K562 (cell line): ENCODE results near the gene PDCD6IP. TPM values are rescaled to one million over a fixed set of nuclear protein-coding genes. Genes with fewer than 3 reads are reported as not detected.

ENCODE experiments used
- ATAC-seq: fragments of 200-7000 bp; cut with Tn5 transposase; 3 replicates; pipeline ENCODE4 v1.9.1; 2020; ENCODE audit warnings: moderate library complexity
- BruUV-seq: library from RNA; stranded (reverse); fragments of 400-500 nt; replicated peaks from 2 replicates; lab custom pipeline; 2021; lab: Mats Ljungman, UMichigan
- CTCF ChIA-PET: fragments of 300-600 bp; formaldehyde crosslinking; extraction: SDS; loops from one replicate; lab custom pipeline; 2021; ENCODE audit warnings: low intra/inter-chr PET ratio; lab: Yijun Ruan, JAX
- POLR2A ChIA-PET: fragments of 300-600, 350-650 bp; sonication (Branson Sonifier 250); formaldehyde crosslinking; extraction: SDS; loops from one replicate; lab custom pipeline; 2021; ENCODE audit warnings: antibody characterized with exemption, inconsistent platforms; lab: Yijun Ruan, JAX
- DNase-seq, 4 experiments: peaks; one replicate each; pipeline versions ENCODE4 v3.0.0 to v3.0.0-alpha.2; 2011 to 2018; ENCODE audit warnings: low spot score in 3 of 4, mixed read lengths in 3 of 4; ENCODE audit errors: extremely low read depth in 1 of 4
- FAIRE-seq: peaks from 2 replicates; lab custom pipeline; 2011; peaks lifted over from hg19 to GRCh38; lab: Jason Lieb, UNC
- H2AFZ ChIP-seq: 2 replicates; pipeline ENCODE4 v1.6.0; 2011; ENCODE audit warnings: low read depth, low read length, control low read depth, inconsistent platforms
- H3K27ac ChIP-seq: fragments of 200-600 bp; 3 replicates; pipeline ENCODE4 v1.8.0; 2011; ENCODE audit warnings: low read depth, mild to moderate bottlenecking, control low read depth, inconsistent platforms, low read length, moderate library complexity, mixed read lengths; ENCODE audit errors: extremely low read depth
- H3K27me3 ChIP-seq, 2 experiments: fragments of 300-600 bp in 1 of 2; 2 replicates in 1 of 2; 3 replicates in 1 of 2; pipeline versions ENCODE4 v1.6.0 to v1.8.0; 2011; ENCODE audit warnings: inconsistent platforms in 2 of 2, low read length in 2 of 2, mild to moderate bottlenecking in 1 of 2, mixed read lengths in 1 of 2, moderate library complexity in 1 of 2; ENCODE audit not compliant: control insufficient read depth in 2 of 2, insufficient read depth in 2 of 2
- H3K36me3 ChIP-seq: fragments of 300-600 bp; 3 replicates; pipeline ENCODE4 v1.8.0; 2011; ENCODE audit warnings: mild to moderate bottlenecking, low read length, inconsistent platforms; ENCODE audit not compliant: control insufficient read depth, insufficient read depth
- H3K4me1 ChIP-seq, 2 experiments: fragments of 200-600 bp in 1 of 2; replicated peaks in 1 of 2; 2 replicates in 1 of 2; 3 replicates in 1 of 2; pipeline versions ENCODE4 v1.5.1 to v1.8.0; 2011; ENCODE audit warnings: inconsistent platforms in 2 of 2, low read length in 2 of 2, mild to moderate bottlenecking in 1 of 2, mixed read lengths in 1 of 2, moderate library complexity in 1 of 2; ENCODE audit not compliant: control insufficient read depth in 2 of 2, insufficient read depth in 2 of 2
- H3K4me2 ChIP-seq: 2 replicates; pipeline ENCODE4 v1.6.1; 2011; ENCODE audit warnings: low read length, control low read depth, inconsistent platforms, mixed read lengths; ENCODE audit not compliant: insufficient read depth
- H3K4me3 ChIP-seq: fragments of 200-600 bp; sonication (generic), shearing (Covaris generic); 2 replicates; pipeline ENCODE4 v1.5.1; 2016; ENCODE audit warnings: control low read depth, inconsistent platforms
- H3K79me2 ChIP-seq: fragments of 200-600 bp; 3 replicates; pipeline ENCODE4 v1.8.0; 2011; ENCODE audit warnings: low read length, inconsistent platforms; ENCODE audit not compliant: control insufficient read depth, insufficient read depth
- H3K9ac ChIP-seq, 2 experiments: 2 replicates each; pipeline versions ENCODE4 v1.6.0 to v1.6.1; 2011; ENCODE audit warnings: low read depth in 2 of 2, low read length in 2 of 2, control low read depth in 1 of 2, inconsistent platforms in 1 of 2, mild to moderate bottlenecking in 1 of 2, mixed read lengths in 1 of 2; ENCODE audit not compliant: insufficient read depth in 1 of 2
- H3K9me1 ChIP-seq: one replicate; pipeline ENCODE4 v1.6.0; 2011; ENCODE audit warnings: inconsistent platforms, mild to moderate bottlenecking, low read length, moderate library complexity; ENCODE audit not compliant: control insufficient read depth, insufficient read depth
- H3K9me3 ChIP-seq: replicated peaks from 2 replicates; pipeline ENCODE4 v1.5.1; 2011; ENCODE audit warnings: low read depth, low read length, inconsistent platforms; ENCODE audit not compliant: control insufficient read depth, insufficient read depth
- H4K20me1 ChIP-seq: replicated peaks from 2 replicates; pipeline ENCODE4 v1.6.1; 2011; ENCODE audit warnings: low read length, inconsistent platforms, mixed read lengths; ENCODE audit not compliant: control insufficient read depth, insufficient read depth
- CCAR2 ChIP-seq: fragments of 200-400 bp; formaldehyde crosslinking; IDR thresholded peaks from 2 replicates; pipeline ENCODE4 v1.6.1; 2017; ENCODE audit warnings: mild to moderate bottlenecking, low read depth, low read length
- CXXC5 ChIP-seq: fragments of 250-450 bp; sonication (Bioruptor Pico); IDR thresholded peaks from 2 replicates; pipeline ENCODE4 v1.8.0; 2022; ENCODE audit warnings: inconsistent platforms, mild to moderate bottlenecking, moderate library complexity
- DNMT1 ChIP-seq: fragments of 450-650 bp; IDR thresholded peaks from 2 replicates; pipeline ENCODE4 v1.6.1; 2016; ENCODE audit warnings: antibody characterized with exemption, mild to moderate bottlenecking
- KLF1 ChIP-seq: fragments of 450-650 bp; IDR thresholded peaks from 2 replicates; pipeline ENCODE4 v1.6.1; 2016; ENCODE audit warnings: missing genetic modification characterization, missing compliant biosample characterization
- KLF13 ChIP-seq: fragments of 450-650 bp; IDR thresholded peaks from 2 replicates; pipeline ENCODE4 v1.6.1; 2016; ENCODE audit warnings: missing genetic modification characterization, low read depth, mild to moderate bottlenecking, missing compliant biosample characterization, moderate library complexity, borderline replicate concordance
- NFRKB ChIP-seq: fragments of 450-650 bp; IDR thresholded peaks from 2 replicates; pipeline ENCODE4 v1.6.1; 2016; ENCODE audit warnings: low read depth
- PHTF2 ChIP-seq: fragments of 250-450 bp; sonication (Bioruptor Pico); IDR thresholded peaks from 2 replicates; pipeline ENCODE4 v1.5.0; 2021; ENCODE audit warnings: mild to moderate bottlenecking
- PURB ChIP-seq: sonication (generic); formaldehyde crosslinking; IDR thresholded peaks from 2 replicates; pipeline ENCODE4 v1.9.0; 2021; ENCODE audit warnings: low read depth, mild to moderate bottlenecking, missing genetic modification reagents
- SMARCA4 ChIP-seq: fragments of 450-650 bp; IDR thresholded peaks from 2 replicates; pipeline ENCODE4 v1.6.1; 2016
- ZNF384 ChIP-seq: IDR thresholded peaks from 2 replicates; pipeline ENCODE4 v1.6.1; 2012; ENCODE audit warnings: low read depth, low read length, improper control_type of control experiment
- WGBS: fragments of 100-300 bp; shearing (Covaris generic); methylation state at CpG from one replicate; pipeline ENCODE4 v1.1.6; 2016; ENCODE audit warnings: low coverage, mixed read lengths; ENCODE audit not compliant: insufficient coverage; ENCODE audit errors: missing lambda C conversion rate; 5-methylcytosine and 5-hydroxymethylcytosine counted together
- in situ Hi-C: fragments of 300-500 bp; cut with MboI; formaldehyde crosslinking; loops from 4 replicates; pipeline ENCODE4 v1.15.0; 2018; ENCODE audit warnings: inconsistent platforms, mixed read lengths
- intact Hi-C: fragments of 100-400 bp; cut with micrococcal nuclease; formaldehyde crosslinking; loops from 2 replicates; pipeline ENCODE4 v1.14.2; 2022
- polyA plus RNA-seq, 8 experiments: library from polyadenylated mRNA; depleted of rRNA in 4 of 8; stranded (reverse) in 5 of 8; unstranded in 3 of 8; fragments of >200 nt; fragmentation: Nextera tagmentation in 2 of 8; fragmentation: Illumina TruSeq in 1 of 8; extraction: Ambion mirVana in 2 of 8; extraction: Trizol in 1 of 8; gene quantifications; 2 replicates each; pipeline versions ENCODE4 v1.2.1 to v1.2.3, GENCODE V29; 2011 to 2014; ENCODE audit warnings: inconsistent platforms in 1 of 8, missing spikeins in 1 of 8
- total RNA-seq, 7 experiments: library from RNA; depleted of rRNA in 6 of 7; stranded (reverse); fragments of >200 nt in 6 of 7; fragmentation: Illumina TruSeq in 2 of 7; extraction: Trizol in 2 of 7; gene quantifications; 2 replicates each; pipeline versions ENCODE4 v1.2.1 to v1.2.3, GENCODE V29; 2011 to 2021; ENCODE audit warnings: low replicate concordance in 1 of 7
- TF ChIP-seq, protein P1 (sequence below): fragments of 250-450 bp; sonication (Bioruptor Pico); IDR thresholded peaks from 2 replicates; pipeline ENCODE4 v1.4.0; 2020; ENCODE audit warnings: mild to moderate bottlenecking, moderate library complexity, borderline replicate concordance
- TF ChIP-seq, protein P2 (sequence below): sonication (generic); formaldehyde crosslinking; IDR thresholded peaks from 2 replicates; pipeline ENCODE4 v1.8.1; 2023; ENCODE audit warnings: missing genetic modification reagents, mild to moderate bottlenecking, borderline replicate concordance
- TF ChIP-seq, protein P3 (sequence below): sonication (generic); IDR thresholded peaks from 2 replicates; pipeline ENCODE4 v1.6.1; 2016

The PDCD6IP gene
- total and polyA plus RNA-seq, 9 of the 15 experiments (the other 6 are each of a cell fraction or from before 2014, with no cell fraction given) = 40.2 to 302 (median 122) TPM

DNA sequence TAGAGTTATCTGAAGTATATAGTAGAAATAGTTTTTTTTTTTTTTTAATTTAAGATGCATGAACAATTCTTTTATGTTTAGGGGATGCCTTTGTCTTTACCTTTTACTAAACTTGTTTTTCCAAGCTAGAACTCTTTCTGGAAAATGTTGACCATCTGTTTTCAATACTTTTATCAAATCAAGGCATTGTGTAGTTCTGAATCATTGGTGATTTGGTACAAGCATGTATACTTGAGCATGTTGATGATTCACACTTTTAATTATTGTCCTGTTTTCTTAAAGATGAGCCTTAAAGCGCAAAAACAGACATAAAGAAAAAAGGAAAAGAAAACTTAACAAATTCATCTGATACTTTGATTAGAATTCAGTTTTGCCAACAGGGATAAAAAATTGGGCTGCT lies 28.3 kb downstream of the PDCD6IP start (continued):
- TF ChIP-seq, protein P1, sequence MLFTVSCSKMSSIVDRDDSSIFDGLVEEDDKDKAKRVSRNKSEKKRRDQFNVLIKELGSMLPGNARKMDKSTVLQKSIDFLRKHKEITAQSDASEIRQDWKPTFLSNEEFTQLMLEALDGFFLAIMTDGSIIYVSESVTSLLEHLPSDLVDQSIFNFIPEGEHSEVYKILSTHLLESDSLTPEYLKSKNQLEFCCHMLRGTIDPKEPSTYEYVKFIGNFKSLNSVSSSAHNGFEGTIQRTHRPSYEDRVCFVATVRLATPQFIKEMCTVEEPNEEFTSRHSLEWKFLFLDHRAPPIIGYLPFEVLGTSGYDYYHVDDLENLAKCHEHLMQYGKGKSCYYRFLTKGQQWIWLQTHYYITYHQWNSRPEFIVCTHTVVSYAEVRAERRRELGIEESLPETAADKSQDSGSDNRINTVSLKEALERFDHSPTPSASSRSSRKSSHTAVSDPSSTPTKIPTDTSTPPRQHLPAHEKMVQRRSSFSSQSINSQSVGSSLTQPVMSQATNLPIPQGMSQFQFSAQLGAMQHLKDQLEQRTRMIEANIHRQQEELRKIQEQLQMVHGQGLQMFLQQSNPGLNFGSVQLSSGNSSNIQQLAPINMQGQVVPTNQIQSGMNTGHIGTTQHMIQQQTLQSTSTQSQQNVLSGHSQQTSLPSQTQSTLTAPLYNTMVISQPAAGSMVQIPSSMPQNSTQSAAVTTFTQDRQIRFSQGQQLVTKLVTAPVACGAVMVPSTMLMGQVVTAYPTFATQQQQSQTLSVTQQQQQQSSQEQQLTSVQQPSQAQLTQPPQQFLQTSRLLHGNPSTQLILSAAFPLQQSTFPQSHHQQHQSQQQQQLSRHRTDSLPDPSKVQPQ = no peak
- TF ChIP-seq, protein P2, sequence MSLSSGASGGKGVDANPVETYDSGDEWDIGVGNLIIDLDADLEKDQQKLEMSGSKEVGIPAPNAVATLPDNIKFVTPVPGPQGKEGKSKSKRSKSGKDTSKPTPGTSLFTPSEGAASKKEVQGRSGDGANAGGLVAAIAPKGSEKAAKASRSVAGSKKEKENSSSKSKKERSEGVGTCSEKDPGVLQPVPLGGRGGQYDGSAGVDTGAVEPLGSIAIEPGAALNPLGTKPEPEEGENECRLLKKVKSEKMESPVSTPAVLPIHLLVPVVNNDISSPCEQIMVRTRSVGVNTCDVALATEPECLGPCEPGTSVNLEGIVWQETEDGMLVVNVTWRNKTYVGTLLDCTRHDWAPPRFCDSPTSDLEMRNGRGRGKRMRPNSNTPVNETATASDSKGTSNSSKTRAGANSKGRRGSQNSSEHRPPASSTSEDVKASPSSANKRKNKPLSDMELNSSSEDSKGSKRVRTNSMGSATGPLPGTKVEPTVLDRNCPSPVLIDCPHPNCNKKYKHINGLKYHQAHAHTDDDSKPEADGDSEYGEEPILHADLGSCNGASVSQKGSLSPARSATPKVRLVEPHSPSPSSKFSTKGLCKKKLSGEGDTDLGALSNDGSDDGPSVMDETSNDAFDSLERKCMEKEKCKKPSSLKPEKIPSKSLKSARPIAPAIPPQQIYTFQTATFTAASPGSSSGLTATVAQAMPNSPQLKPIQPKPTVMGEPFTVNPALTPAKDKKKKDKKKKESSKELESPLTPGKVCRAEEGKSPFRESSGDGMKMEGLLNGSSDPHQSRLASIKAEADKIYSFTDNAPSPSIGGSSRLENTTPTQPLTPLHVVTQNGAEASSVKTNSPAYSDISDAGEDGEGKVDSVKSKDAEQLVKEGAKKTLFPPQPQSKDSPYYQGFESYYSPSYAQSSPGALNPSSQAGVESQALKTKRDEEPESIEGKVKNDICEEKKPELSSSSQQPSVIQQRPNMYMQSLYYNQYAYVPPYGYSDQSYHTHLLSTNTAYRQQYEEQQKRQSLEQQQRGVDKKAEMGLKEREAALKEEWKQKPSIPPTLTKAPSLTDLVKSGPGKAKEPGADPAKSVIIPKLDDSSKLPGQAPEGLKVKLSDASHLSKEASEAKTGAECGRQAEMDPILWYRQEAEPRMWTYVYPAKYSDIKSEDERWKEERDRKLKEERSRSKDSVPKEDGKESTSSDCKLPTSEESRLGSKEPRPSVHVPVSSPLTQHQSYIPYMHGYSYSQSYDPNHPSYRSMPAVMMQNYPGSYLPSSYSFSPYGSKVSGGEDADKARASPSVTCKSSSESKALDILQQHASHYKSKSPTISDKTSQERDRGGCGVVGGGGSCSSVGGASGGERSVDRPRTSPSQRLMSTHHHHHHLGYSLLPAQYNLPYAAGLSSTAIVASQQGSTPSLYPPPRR = no peak

DNA sequence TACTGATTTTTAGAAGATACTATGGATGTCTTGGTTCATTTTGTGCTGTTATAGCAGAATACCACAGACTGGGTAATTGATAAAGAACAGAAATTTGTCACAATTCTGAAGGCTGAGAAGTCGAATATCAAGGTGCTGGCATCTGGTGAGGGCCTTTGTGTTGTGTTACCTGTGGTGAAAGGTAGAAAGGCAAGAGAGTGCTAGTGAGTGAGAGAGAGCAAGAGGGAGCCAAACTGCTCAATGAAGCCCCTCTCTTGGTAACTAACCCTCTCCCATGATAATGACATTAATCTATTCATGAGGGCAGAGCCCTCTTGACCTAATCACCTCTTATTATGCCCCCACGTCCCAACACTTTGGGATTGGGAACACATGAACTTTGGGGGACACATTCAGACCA lies 31.3 kb downstream of the PDCD6IP start:
- Histone ChIP-seq H3K9ac (no peak overlapping the region), H3K4me2 (no peak overlapping the region), H3K36me3 (peaks cover 70% of the 10 kb centered on the region), H3K27ac (no peak overlapping the region), H3K9me3 (no peaks in the 10 kb centered on the region), H3K79me2 (peaks cover 6% of the 10 kb centered on the region; the same call in 1 of the 3 replicates), H3K9me1 (no peaks in the 10 kb centered on the region), H3K27me3 (no peaks in the 10 kb centered on the region), H3K4me3 (no peak overlapping the region), H2AFZ (no peak overlapping the region), H3K4me1 (no peaks in the 10 kb centered on the region), H4K20me1 (no peaks in the 10 kb centered on the region)
- in situ Hi-C loops = no loop called here
- POLR2A ChIA-PET = no interaction called here
- WGBS = 75% methylated on average over 2 of the region's 2 CpGs
- no peak for FAIRE-seq
- CTCF ChIA-PET = no interaction called here
- DNase-seq = no peak
- ATAC-seq = no peak
- BruUV-seq = no TSS peak
- intact Hi-C loops = no loop called here
- no peak for TF ChIP-seq CXXC5 (CRISPR knock-in tag)
- no peak for TF ChIP-seq PURB
- TF ChIP-seq KLF13 (tag) = no peak
- TF ChIP-seq, protein P3, sequence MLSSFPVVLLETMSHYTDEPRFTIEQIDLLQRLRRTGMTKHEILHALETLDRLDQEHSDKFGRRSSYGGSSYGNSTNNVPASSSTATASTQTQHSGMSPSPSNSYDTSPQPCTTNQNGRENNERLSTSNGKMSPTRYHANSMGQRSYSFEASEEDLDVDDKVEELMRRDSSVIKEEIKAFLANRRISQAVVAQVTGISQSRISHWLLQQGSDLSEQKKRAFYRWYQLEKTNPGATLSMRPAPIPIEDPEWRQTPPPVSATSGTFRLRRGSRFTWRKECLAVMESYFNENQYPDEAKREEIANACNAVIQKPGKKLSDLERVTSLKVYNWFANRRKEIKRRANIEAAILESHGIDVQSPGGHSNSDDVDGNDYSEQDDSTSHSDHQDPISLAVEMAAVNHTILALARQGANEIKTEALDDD = no peak
- TF ChIP-seq DNMT1 = no peak
- no peak for TF ChIP-seq SMARCA4
- no peak for TF ChIP-seq KLF1 (tag)
- TF ChIP-seq NFRKB = no peak
- TF ChIP-seq ZNF384 = no peak
- TF ChIP-seq CCAR2 = no peak
- TF ChIP-seq PHTF2 (CRISPR knock-in tag) = no peak
